Liver (tissue), 3 donors: ENCODE measurements around the gene GCKR.

Experiments
- EGR1 ChIP-seq, 2 donors: IDR thresholded peaks; 2 replicates each; pipeline ENCODE4 v1.6.1; 2016 to 2018; ENCODE audit warnings: antibody characterized with exemption in 2 of 2, low read depth in 2 of 2
- JUND ChIP-seq, 2 donors: IDR thresholded peaks; 2 replicates each; pipeline ENCODE4 v1.6.1; 2016; ENCODE audit warnings: antibody characterized with exemption in 2 of 2
- NR2F2 ChIP-seq: IDR thresholded peaks from 2 replicates; pipeline ENCODE4 v1.6.1; 2016; ENCODE audit warnings: antibody characterized with exemption
- RAD21 ChIP-seq, 2 donors: IDR thresholded peaks; 2 replicates each; pipeline ENCODE4 v1.6.1; 2016; ENCODE audit warnings: antibody characterized with exemption in 2 of 2, mild to moderate bottlenecking in 2 of 2
- RXRA ChIP-seq, 2 donors: IDR thresholded peaks; 2 replicates each; pipeline ENCODE4 v1.6.1; 2017 to 2018; ENCODE audit warnings: antibody characterized with exemption in 2 of 2, mild to moderate bottlenecking in 1 of 2
- SP1 ChIP-seq: IDR thresholded peaks from 2 replicates; pipeline ENCODE4 v1.6.1; 2018; ENCODE audit warnings: antibody characterized with exemption, mild to moderate bottlenecking
- TAF1 ChIP-seq: conservative IDR thresholded peaks from 2 replicates; pipeline ENCODE4 v1.6.1; 2016; ENCODE audit warnings: antibody characterized with exemption, mild to moderate bottlenecking
- YY1 ChIP-seq: IDR thresholded peaks from 2 replicates; pipeline ENCODE4 v1.6.1; 2016; ENCODE audit warnings: antibody characterized with exemption, mild to moderate bottlenecking
- TF ChIP-seq, protein P1 (sequence below): fragments of 150-350 bp; IDR thresholded peaks from 2 replicates; pipeline ENCODE4 v1.5.1; 2017; ENCODE audit warnings: improper control_type of control experiment, low read depth, low read length; ENCODE audit not compliant: missing input control
- TF ChIP-seq, protein P2 (sequence below): IDR thresholded peaks from 2 replicates; pipeline ENCODE4 v1.6.1; 2016; ENCODE audit warnings: antibody characterized with exemption
- TF ChIP-seq, protein P3 (sequence below): IDR thresholded peaks from 2 replicates; pipeline ENCODE4 v1.6.1; 2016; ENCODE audit warnings: antibody characterized with exemption
- TF ChIP-seq, protein P4 (sequence below): IDR thresholded peaks from 2 replicates; pipeline ENCODE4 v1.6.1; 2016; ENCODE audit warnings: antibody characterized with exemption, mild to moderate bottlenecking
- TF ChIP-seq, protein P5 (sequence below): IDR thresholded peaks from 2 replicates; pipeline ENCODE4 v1.6.1; 2016; ENCODE audit warnings: antibody characterized with exemption
- donor health status: healthy.
- donor health status: healthy.

DNA sequence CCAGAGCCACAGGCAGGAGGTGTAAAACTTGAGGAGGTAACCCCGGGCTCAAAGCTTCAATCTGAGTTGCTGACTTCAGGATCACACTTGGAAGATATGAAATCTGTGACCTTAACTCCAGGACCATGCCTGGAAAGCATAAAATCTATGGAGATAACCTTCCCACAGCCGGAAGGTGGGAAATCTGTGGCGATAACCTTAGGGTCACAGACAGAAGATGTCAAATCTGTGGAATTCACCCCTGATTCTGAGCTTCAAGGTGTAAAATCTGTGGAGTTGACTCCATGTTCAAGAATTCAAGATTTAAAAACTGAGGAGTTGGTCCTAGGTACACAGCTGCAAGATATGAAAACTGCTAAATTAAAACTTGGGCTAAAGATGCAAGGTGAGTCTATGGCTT, 74.6 kb downstream of the GCKR start:
- TF ChIP-seq, protein P1, sequence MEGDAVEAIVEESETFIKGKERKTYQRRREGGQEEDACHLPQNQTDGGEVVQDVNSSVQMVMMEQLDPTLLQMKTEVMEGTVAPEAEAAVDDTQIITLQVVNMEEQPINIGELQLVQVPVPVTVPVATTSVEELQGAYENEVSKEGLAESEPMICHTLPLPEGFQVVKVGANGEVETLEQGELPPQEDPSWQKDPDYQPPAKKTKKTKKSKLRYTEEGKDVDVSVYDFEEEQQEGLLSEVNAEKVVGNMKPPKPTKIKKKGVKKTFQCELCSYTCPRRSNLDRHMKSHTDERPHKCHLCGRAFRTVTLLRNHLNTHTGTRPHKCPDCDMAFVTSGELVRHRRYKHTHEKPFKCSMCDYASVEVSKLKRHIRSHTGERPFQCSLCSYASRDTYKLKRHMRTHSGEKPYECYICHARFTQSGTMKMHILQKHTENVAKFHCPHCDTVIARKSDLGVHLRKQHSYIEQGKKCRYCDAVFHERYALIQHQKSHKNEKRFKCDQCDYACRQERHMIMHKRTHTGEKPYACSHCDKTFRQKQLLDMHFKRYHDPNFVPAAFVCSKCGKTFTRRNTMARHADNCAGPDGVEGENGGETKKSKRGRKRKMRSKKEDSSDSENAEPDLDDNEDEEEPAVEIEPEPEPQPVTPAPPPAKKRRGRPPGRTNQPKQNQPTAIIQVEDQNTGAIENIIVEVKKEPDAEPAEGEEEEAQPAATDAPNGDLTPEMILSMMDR = no peak
- TF ChIP-seq, protein P2, sequence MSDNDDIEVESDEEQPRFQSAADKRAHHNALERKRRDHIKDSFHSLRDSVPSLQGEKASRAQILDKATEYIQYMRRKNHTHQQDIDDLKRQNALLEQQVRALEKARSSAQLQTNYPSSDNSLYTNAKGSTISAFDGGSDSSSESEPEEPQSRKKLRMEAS = no peak
- TF ChIP-seq, protein P3, sequence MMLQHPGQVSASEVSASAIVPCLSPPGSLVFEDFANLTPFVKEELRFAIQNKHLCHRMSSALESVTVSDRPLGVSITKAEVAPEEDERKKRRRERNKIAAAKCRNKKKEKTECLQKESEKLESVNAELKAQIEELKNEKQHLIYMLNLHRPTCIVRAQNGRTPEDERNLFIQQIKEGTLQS = no peak
- TF ChIP-seq TAF1 (no peak), SP1 (no peak), RXRA (IDR thresholded peaks at IDR 0.05) (no peak), YY1 (no peak), EGR1 (IDR thresholded peaks at IDR 0.05; ENCODE audit: low read depth in 2 of 2) (no peak), JUND (IDR thresholded peaks at IDR 0.05) (no peak), NR2F2 (no peak), RAD21 (IDR thresholded peaks at IDR 0.05) (no peak)
- TF ChIP-seq, protein P4, sequence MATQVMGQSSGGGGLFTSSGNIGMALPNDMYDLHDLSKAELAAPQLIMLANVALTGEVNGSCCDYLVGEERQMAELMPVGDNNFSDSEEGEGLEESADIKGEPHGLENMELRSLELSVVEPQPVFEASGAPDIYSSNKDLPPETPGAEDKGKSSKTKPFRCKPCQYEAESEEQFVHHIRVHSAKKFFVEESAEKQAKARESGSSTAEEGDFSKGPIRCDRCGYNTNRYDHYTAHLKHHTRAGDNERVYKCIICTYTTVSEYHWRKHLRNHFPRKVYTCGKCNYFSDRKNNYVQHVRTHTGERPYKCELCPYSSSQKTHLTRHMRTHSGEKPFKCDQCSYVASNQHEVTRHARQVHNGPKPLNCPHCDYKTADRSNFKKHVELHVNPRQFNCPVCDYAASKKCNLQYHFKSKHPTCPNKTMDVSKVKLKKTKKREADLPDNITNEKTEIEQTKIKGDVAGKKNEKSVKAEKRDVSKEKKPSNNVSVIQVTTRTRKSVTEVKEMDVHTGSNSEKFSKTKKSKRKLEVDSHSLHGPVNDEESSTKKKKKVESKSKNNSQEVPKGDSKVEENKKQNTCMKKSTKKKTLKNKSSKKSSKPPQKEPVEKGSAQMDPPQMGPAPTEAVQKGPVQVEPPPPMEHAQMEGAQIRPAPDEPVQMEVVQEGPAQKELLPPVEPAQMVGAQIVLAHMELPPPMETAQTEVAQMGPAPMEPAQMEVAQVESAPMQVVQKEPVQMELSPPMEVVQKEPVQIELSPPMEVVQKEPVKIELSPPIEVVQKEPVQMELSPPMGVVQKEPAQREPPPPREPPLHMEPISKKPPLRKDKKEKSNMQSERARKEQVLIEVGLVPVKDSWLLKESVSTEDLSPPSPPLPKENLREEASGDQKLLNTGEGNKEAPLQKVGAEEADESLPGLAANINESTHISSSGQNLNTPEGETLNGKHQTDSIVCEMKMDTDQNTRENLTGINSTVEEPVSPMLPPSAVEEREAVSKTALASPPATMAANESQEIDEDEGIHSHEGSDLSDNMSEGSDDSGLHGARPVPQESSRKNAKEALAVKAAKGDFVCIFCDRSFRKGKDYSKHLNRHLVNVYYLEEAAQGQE = no peak
- TF ChIP-seq, protein P5, sequence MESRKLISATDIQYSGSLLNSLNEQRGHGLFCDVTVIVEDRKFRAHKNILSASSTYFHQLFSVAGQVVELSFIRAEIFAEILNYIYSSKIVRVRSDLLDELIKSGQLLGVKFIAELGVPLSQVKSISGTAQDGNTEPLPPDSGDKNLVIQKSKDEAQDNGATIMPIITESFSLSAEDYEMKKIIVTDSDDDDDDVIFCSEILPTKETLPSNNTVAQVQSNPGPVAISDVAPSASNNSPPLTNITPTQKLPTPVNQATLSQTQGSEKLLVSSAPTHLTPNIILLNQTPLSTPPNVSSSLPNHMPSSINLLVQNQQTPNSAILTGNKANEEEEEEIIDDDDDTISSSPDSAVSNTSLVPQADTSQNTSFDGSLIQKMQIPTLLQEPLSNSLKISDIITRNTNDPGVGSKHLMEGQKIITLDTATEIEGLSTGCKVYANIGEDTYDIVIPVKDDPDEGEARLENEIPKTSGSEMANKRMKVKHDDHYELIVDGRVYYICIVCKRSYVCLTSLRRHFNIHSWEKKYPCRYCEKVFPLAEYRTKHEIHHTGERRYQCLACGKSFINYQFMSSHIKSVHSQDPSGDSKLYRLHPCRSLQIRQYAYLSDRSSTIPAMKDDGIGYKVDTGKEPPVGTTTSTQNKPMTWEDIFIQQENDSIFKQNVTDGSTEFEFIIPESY = no peak
